ENCODE measurements around the gene NSFL1C.

GRCh38 chr20:1473246-1474220 lies 6.9 kb upstream of the NSFL1C start:
- TF ChIP-seq CTCF (IDR thresholded peaks at IDR 0.05; ENCODE audit: low read depth, low read length, poor library complexity, severe bottlenecking) (no peak), EZH2phosphoT487 (IDR thresholded peaks at IDR 0.05; ENCODE audit: borderline replicate concordance, low read length) (no peak)

Data from DOHH2 (cell line).